Activated CD4-positive, alpha-beta T cell treated with anti-CD3 and anti-CD28 coated beads, Interleukin-2, Interleukin-4, amounts not matched to agents 100 ng/mL and 50 ng/mL, durations not matched to agents 16 hours and 8 hours (primary cell): ENCODE data around the gene KLF15.

Source experiments
- DNase-seq: peaks from one replicate; pipeline ENCODE4 v3.0.0-alpha.2; 2020; ENCODE audit warnings: low spot score

Gene KLF15

GRCh38 chr3:126357295-126358037 is at the start of gene KLF15:
TSS of gene KLF15 (minus strand) at chr3:126357408. CDS start at chr3:126352922, 4,486 bp downstream.
- peak; percentile 76 for DNase-seq

GRCh38 chr3:126406389-126407296 is 49.4 kb upstream of the KLF15 start:
- DNase-seq, result no peak

- no peak for DNase-seq
Measured at GRCh38 chr3:126402666-126403302, 45.6 kb upstream of the KLF15 start.

GRCh38 chr3:126402178-126402577 is 45.0 kb upstream of the KLF15 start:
- DNase-seq, result no peak

- DNase-seq, result no peak
Measured at GRCh38 chr3:126401611-126402160, 44.5 kb upstream of the KLF15 start.

GRCh38 chr3:126399756-126400155 is 42.5 kb upstream of the KLF15 start:
- no peak for DNase-seq

GRCh38 chr3:126399351-126399735 is 42.1 kb upstream of the KLF15 start:
- no peak for DNase-seq

GRCh38 chr3:126398423-126399350 is 41.5 kb upstream of the KLF15 start:
- DNase-seq, result no peak

- no peak for DNase-seq
Measured at GRCh38 chr3:126397610-126398422, 40.6 kb upstream of the KLF15 start.

- DNase-seq, result no peak
Measured at GRCh38 chr3:126396536-126396935, 39.3 kb upstream of the KLF15 start.

GRCh38 chr3:126395846-126396513 is 38.8 kb upstream of the KLF15 start:
- DNase-seq, result no peak

GRCh38 chr3:126394977-126395321 is 37.7 kb upstream of the KLF15 start:
- no peak for DNase-seq

- DNase-seq, result no peak
Measured at GRCh38 chr3:126394179-126394976, 37.2 kb upstream of the KLF15 start, which contains the start of gene CFAP100. TSS of gene CFAP100 (plus strand) at chr3:126394909. CDS start at chr3:126396001, 1,092 bp downstream.

- DNase-seq, result no peak
Measured at GRCh38 chr3:126393563-126393962, 36.4 kb upstream of the KLF15 start.

GRCh38 chr3:126392246-126392645 is 35.0 kb upstream of the KLF15 start:
- DNase-seq, result no peak

GRCh38 chr3:126391631-126392030 is 34.4 kb upstream of the KLF15 start:
- DNase-seq, result no peak

GRCh38 chr3:126390751-126391150 is 33.5 kb upstream of the KLF15 start:
- no peak for DNase-seq

GRCh38 chr3:126390201-126390600 is 33.0 kb upstream of the KLF15 start:
- no peak for DNase-seq

- DNase-seq, result no peak
Measured at GRCh38 chr3:126389794-126390146, 32.6 kb upstream of the KLF15 start.
